Activated T-cell treated with anti-CD3 and anti-CD28 coated beads for 1 hour (primary cell): Measurements from ENCODE around the gene CLCN2.
"Not testable (repeated sequence)": the region's sequence is repeated elsewhere in the genome, so short reads cannot be mapped to it uniquely, and the experiment has no call there.

Experiments used
- DNase-seq: peaks from one replicate; pipeline ENCODE4 v3.0.0-alpha.2; 2020; ENCODE audit warnings: low read depth

Gene CLCN2

GRCh38 chr3:184345317-184346144 is 15.9 kb downstream of the CLCN2 start:
- DNase-seq, result no peak

- no peak for DNase-seq
Measured at GRCh38 chr3:184344579-184345316, 16.7 kb downstream of the CLCN2 start.

- DNase-seq, result no peak
Measured at GRCh38 chr3:184343200-184343876, 18.1 kb downstream of the CLCN2 start.

GRCh38 chr3:184341925-184342324 is 19.5 kb downstream of the CLCN2 start:
- no peak for DNase-seq

GRCh38 chr3:184339451-184340135 is 21.8 kb downstream of the CLCN2 start:
- not testable (repeated sequence) for DNase-seq

- DNase-seq, result no peak
Measured at GRCh38 chr3:184339001-184339400, 22.4 kb downstream of the CLCN2 start.

- DNase-seq, result no peak
Measured at GRCh38 chr3:184338511-184338945, 22.9 kb downstream of the CLCN2 start.

- DNase-seq, result no peak
Measured at GRCh38 chr3:184337981-184338380, 23.4 kb downstream of the CLCN2 start.

GRCh38 chr3:184337399-184337714 is 24.0 kb downstream of the CLCN2 start, which contains the start of gene FAM131A:
FAM131A (plus strand) TSS chr3:184337600; CDS start chr3:184337631, 31 bp downstream.
- DNase-seq, result no peak

GRCh38 chr3:184336547-184337398 is 24.6 kb downstream of the CLCN2 start:
- no peak for DNase-seq

- peak; percentile 80 for DNase-seq
Measured at GRCh38 chr3:184335661-184336546, 25.5 kb downstream of the CLCN2 start.

GRCh38 chr3:184335291-184335660 is 26.1 kb downstream of the CLCN2 start:
- no peak for DNase-seq

- peak; percentile 12 for DNase-seq
Measured at GRCh38 chr3:184334470-184335158, 26.8 kb downstream of the CLCN2 start.

- no peak for DNase-seq
Measured at GRCh38 chr3:184333700-184334099, 27.7 kb downstream of the CLCN2 start.

GRCh38 chr3:184333190-184333589 is 28.2 kb downstream of the CLCN2 start:
- no peak for DNase-seq

GRCh38 chr3:184332370-184333090 is 28.9 kb downstream of the CLCN2 start:
- DNase-seq, result no peak

GRCh38 chr3:184328516-184328915 is 32.9 kb downstream of the CLCN2 start:
- no peak for DNase-seq

- no peak for DNase-seq
Measured at GRCh38 chr3:184327171-184327570, 34.2 kb downstream of the CLCN2 start.
